CD4-positive, alpha-beta T cell treated with Interleukin-2 at 100 ng/mL for 4 hours (primary cell): ENCODE results near the gene SLC6A19.

Source experiments
- DNase-seq: peaks from one replicate; pipeline ENCODE4 v3.0.0-alpha.2; 2020; ENCODE audit warnings: low spot score

Gene SLC6A19

GRCh38 chr5:1245905-1246576 is 44.6 kb downstream of the SLC6A19 start:
- DNase-seq = no peak

DNA sequence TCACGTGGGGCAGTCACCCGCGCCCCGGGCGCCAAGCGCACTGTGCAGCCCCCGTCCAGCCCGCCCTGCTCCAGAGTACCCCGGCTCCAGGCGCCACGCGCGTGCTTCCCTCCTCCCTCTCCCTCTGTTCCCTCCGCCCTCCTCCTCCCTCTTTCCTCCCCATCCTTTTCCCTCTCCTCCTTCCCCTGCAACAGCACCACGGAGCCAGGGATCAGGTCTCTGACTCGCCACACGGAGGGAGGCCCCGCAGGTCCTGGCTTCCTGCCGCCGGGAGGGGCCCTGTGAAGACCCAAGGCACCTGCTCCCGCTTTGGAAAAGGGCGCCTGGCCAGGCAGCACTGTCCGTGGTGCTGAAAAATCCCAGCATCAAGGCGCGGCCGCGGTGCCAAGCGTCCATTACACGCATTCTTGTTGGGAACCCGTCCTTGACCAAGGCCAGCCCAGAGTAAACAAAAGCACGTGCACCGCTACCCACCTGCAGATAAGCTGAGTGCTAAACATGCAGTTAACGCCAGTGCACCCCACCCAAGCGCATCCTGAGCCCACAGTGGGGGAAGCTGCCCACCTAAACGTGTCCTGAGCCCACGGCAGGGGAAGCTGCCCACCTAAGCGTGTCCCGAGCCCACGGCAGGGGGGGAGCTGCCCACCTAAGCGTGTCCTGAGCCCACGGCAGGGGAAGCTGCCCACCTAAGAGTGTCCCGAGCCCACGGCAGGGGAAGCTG is 45.5 kb downstream of the SLC6A19 start:
- DNase-seq = no peak

GRCh38 chr5:1247811-1248210 is 46.4 kb downstream of the SLC6A19 start:
- DNase-seq = no peak

- DNase-seq = no peak
Observed at GRCh38 chr5:1249366-1250280, 48.2 kb downstream of the SLC6A19 start.

DNA sequence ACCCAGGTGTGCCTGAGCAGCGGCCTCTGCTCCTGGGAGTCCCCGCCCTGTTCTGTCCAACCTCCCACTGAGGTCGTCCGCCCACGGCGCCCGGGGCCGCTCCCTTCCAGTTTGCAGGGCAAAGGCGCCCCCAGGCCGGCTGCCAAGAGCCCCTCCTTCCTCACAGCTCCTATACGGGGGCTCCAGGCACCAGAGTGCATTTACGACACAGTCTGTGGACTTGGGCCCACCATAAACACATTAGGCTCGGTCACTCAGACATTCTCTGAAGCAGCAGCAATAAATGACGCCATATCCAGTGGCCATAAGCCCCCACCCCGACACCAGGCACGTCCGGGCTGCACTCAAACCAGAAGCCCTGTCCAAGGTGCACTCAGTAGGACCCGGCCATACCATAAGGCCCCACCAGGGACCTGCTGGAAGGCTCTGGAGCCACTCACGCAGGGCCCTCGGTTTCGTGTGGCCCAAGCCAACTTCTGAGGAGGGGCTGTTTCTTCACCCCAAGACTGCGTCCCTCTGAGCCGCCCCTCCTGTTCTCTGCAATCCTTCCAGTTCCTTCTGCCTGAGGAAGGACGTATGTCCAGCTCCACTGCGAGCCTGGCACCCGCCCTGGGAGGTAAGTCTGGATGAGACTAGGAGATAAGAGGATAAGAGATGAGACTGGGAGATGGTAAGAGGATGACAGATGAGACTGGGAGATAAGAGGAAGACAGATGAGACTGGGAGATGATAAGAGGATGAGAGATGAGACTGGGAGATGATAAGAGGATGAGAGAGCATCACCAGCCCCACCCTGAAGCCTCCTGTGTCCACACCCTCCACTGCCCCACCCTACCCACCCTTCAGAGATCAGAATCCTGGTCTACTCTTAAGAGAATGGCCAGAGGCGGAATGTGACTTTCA is 50.5 kb downstream of the SLC6A19 start:
- DNase-seq = no peak

DNA sequence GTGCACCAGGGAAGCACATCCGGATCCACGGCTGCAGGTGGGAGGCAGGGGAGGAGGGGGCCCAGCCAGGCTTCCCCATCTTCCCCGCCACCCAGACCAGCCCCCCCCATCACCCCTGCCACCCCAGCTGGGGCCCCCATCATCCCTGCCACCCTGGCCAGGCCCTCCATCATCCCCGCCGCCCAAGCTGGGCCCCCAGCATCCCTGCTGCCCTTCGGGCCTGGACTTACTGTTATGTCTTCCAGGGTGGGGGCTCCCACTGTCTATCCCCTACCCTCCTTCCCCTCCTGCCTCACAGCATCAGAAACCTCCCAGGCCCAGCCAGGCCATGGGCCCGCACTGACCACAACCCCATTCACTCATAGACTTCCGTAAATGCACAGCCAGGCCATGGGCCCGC is 51.3 kb downstream of the SLC6A19 start:
- DNase-seq = no peak

GRCh38 chr5:1253456-1254105 is 52.2 kb downstream of the SLC6A19 start:
- no peak for DNase-seq

GRCh38 chr5:1254196-1254595 is 52.8 kb downstream of the SLC6A19 start:
- no peak for DNase-seq

DNA sequence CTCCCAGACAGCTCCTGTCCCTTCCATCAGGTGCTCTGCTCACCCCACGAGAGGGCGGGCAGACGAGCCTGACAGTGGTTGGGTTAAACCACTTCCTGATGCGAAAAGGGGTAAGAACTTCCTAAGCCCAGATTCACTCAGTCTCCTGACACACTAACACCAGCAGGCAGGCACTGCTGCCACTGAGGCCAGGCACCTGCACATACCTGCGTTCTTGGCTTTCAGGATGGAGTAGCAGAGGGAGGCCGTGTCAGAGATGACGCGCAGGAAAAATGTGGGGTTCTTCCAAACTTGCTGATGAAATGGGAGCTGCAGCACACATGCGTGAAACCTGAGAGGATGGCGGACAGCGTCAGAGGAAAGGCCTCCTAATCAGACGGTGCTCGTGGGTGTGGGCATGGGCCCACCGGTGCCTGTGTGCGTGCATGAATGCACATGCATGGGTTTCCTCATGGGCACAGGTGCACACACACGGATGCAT is 53.7 kb downstream of the SLC6A19 start:
- DNase-seq = peak; percentile 44

- DNase-seq = no peak
Observed at GRCh38 chr5:1256776-1257175, 55.4 kb downstream of the SLC6A19 start.

DNA sequence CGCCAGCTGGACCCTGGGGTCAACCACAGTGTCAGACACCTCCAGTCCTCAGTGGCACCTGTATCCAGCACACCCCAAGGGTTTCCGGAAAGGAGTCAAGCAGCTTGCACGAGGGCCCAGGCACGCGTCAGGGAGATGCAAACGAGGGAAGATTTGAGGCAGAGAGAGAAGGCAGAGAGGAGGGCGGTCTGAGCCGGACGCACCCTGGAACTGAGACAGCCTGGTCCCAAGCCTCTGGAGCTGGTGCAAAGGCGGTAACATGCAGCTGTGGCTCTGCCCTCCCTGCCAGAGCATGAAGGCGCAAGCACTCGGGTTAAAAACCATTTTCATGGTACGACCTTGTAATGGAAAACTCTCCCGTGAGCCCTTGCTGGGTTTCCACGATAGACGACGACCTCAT is 56.0 kb downstream of the SLC6A19 start:
- DNase-seq = no peak

DNA sequence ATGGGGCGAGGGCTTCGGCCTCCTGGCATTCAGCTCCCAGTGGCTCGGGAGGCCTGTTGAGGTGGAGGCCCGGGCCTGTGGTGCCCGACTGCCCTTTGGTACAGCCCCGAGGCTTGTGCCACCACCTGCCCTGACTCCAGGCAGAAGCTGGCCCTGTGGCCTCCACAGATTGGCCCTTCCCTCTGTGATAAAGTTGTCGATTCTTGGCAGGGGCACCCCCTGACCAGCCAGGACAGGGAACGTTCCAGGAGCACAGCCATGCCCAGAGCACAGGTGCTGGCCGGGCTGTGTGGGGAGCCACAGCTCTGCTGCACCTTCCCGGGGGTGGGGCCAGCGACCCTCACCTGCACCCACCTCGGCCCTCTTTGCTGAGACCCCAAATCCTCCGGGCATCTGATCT is 56.4 kb downstream of the SLC6A19 start:
- no peak for DNase-seq

- no peak for DNase-seq
Observed at GRCh38 chr5:1259806-1260480, 58.5 kb downstream of the SLC6A19 start.

- DNase-seq = no peak
Observed at GRCh38 chr5:1261643-1262042, 60.2 kb downstream of the SLC6A19 start.

GRCh38 chr5:1262381-1262780 is 61.0 kb downstream of the SLC6A19 start:
- DNase-seq = no peak

DNA sequence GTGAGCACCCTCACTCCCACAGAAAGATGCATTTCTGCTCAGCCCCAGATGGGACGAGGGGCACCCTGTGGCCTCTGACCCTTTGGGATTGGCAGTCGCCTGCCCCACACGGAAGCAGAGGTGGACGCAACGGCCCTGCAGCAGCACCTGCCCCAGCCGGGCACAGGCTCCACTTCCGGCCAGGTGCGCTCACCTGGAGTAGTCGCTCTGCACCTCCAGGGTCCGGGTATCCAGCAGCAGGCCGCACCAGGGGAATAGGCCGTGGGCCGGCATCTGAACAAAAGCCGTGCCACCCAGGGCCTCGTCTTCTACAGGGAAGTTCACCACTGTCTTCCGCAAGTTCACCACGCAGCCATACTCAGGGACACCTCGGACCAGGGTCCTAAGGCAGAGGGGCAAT is 62.8 kb downstream of the SLC6A19 start:
- DNase-seq = no peak

DNA sequence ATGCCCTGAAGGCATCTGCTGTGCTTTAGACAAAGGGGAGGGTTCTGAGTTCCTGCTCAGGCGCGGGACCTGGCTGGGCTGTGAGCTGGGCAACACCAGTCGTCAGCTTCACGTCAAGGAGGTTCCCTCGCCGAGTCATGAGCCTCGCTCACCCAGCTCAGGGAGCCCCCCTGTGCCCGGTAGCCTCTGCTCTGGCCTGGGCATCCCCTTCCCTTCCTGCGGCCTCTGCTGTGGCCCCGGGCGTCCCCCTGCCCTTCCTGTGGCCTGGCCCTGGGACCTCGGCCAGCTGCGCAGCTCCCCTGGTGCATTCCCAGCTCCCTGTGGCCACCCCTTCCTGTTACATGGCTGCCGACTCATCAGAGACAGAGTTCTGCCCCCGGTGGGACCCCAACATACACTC is 63.6 kb downstream of the SLC6A19 start:
- no peak for DNase-seq

- no peak for DNase-seq
Observed at GRCh38 chr5:1265461-1266455, 64.4 kb downstream of the SLC6A19 start.

GRCh38 chr5:1266791-1267190 is 65.4 kb downstream of the SLC6A19 start:
- no peak for DNase-seq
